HepG2 (cell line): ENCODE data around the gene COMMD1. TPM values are rescaled to one million over a fixed set of nuclear protein-coding genes. Genes with fewer than 3 reads are reported as not detected.
"Not testable (repeated sequence)": the region's sequence is repeated elsewhere in the genome, so short reads cannot be mapped to it uniquely, and the experiment has no call there.

Experiments
- ATAC-seq: fragments of 200-7000 bp; cut with Tn5 transposase; 3 replicates; pipeline ENCODE4 v1.9.1; 2020; ENCODE audit warnings: mild to moderate bottlenecking, moderate library complexity
- BruUV-seq: library from RNA; stranded (reverse); fragments of 400-500 nt; replicated peaks from 2 replicates; lab custom pipeline; 2021; lab: Mats Ljungman, UMichigan
- CTCF ChIA-PET: fragments of 300-600 bp; formaldehyde crosslinking; extraction: SDS; loops from one replicate; lab custom pipeline; 2021; ENCODE audit warnings: low total read pairs, inconsistent platforms, low intra/inter-chr PET ratio; lab: Yijun Ruan, JAX
- POLR2A ChIA-PET: fragments of 350-600 bp; sonication (Branson Sonifier 250); formaldehyde crosslinking; loops from one replicate; lab custom pipeline; 2020; ENCODE audit warnings: antibody characterized with exemption, inconsistent platforms; lab: Yijun Ruan, JAX
- DNase-seq: peaks from one replicate; pipeline ENCODE4 v3.0.0-alpha.2; 2015; ENCODE audit warnings: low spot score
- FAIRE-seq: peaks from 3 replicates; lab custom pipeline; 2011; peaks lifted over from hg19 to GRCh38; lab: Jason Lieb, UNC
- H2AFZ ChIP-seq: one replicate; pipeline ENCODE4 v1.6.1; 2011; ENCODE audit warnings: low read length, inconsistent platforms
- H3K27ac ChIP-seq: fragments of 300-600 bp; 3 replicates; pipeline ENCODE4 v1.8.0; 2011; ENCODE audit warnings: mixed run types, mild to moderate bottlenecking, mixed read lengths, low read length, inconsistent platforms; ENCODE audit not compliant: insufficient read depth; ENCODE audit errors: extremely low read length
- H3K27me3 ChIP-seq, 2 experiments: fragments of 200-600 bp in 1 of 2; 2 replicates in 1 of 2; 3 replicates in 1 of 2; pipeline versions ENCODE4 v1.6.0 to v1.8.0; 2011; ENCODE audit warnings: low read length in 2 of 2, mild to moderate bottlenecking in 2 of 2, moderate library complexity in 2 of 2, inconsistent platforms in 1 of 2; ENCODE audit not compliant: insufficient read depth in 2 of 2, control insufficient read depth in 1 of 2
- H3K36me3 ChIP-seq, 2 experiments: fragments of 200-600 bp in 1 of 2; replicated peaks in 1 of 2; 2 replicates in 1 of 2; 3 replicates in 1 of 2; pipeline versions ENCODE4 v1.5.1 to v1.8.0; 2011; ENCODE audit warnings: low read length in 2 of 2, inconsistent platforms in 1 of 2; ENCODE audit not compliant: insufficient read depth in 2 of 2, control insufficient read depth in 1 of 2
- H3K4me1 ChIP-seq: 2 replicates; pipeline ENCODE4 v1.5.1; 2012; ENCODE audit warnings: low read length, inconsistent platforms; ENCODE audit not compliant: insufficient read depth
- H3K4me2 ChIP-seq: 2 replicates; pipeline ENCODE4 v1.6.0; 2011; ENCODE audit warnings: low read depth, low read length, inconsistent platforms
- H3K4me3 ChIP-seq, 3 experiments: fragments of 200-600 bp in 1 of 3; sonication (generic), shearing (Covaris generic) in 1 of 3; replicated peaks in 1 of 3; 2 replicates each; pipeline ENCODE4 v1.5.1; 2011 to 2016; ENCODE audit warnings: low read length in 3 of 3, inconsistent platforms in 2 of 3, low read depth in 2 of 3, mild to moderate bottlenecking in 2 of 3, control low read depth in 1 of 3, mixed read lengths in 1 of 3; ENCODE audit not compliant: insufficient read depth in 1 of 3
- H3K79me2 ChIP-seq: one replicate; pipeline ENCODE4 v1.6.1; 2011; ENCODE audit warnings: low read length, inconsistent platforms; ENCODE audit not compliant: insufficient read depth
- H3K9ac ChIP-seq: 2 replicates; pipeline ENCODE4 v1.6.0; 2011; ENCODE audit warnings: mild to moderate bottlenecking, low read depth, low read length, inconsistent platforms; ENCODE audit not compliant: insufficient read depth
- H3K9me3 ChIP-seq: 2 replicates; pipeline ENCODE4 v1.5.1; 2012; ENCODE audit warnings: mild to moderate bottlenecking, low read length
- H4K20me1 ChIP-seq: 2 replicates; pipeline ENCODE4 v1.6.0; 2011; ENCODE audit warnings: inconsistent platforms, mild to moderate bottlenecking, low read length, moderate library complexity; ENCODE audit not compliant: insufficient read depth
- HOXA5 ChIP-seq: sonication (generic); formaldehyde crosslinking; IDR thresholded peaks from 2 replicates; pipeline ENCODE4 v1.4.0; 2020; ENCODE audit warnings: missing genetic modification reagents
- MAFF ChIP-seq: IDR thresholded peaks from 2 replicates; pipeline ENCODE4 v1.6.1; 2011; ENCODE audit warnings: low read depth, low read length, improper control_type of control experiment
- MAFK ChIP-seq, 2 experiments: IDR thresholded peaks in 1 of 2; conservative IDR thresholded peaks in 1 of 2; 2 replicates each; pipeline ENCODE4 v1.6.1; 2011; ENCODE audit warnings: improper control_type of control experiment in 2 of 2, low read length in 2 of 2
- RFXANK ChIP-seq: IDR thresholded peaks from 2 replicates; pipeline ENCODE4 v1.6.1; 2016
- SMYD3 ChIP-seq: sonication (generic); formaldehyde crosslinking; IDR thresholded peaks from 2 replicates; pipeline ENCODE4 v1.8.1; 2023; ENCODE audit warnings: mild to moderate bottlenecking, missing genetic modification reagents
- TSC22D2 ChIP-seq: sonication (generic); formaldehyde crosslinking; IDR thresholded peaks from 2 replicates; pipeline ENCODE4 v1.5.1; 2020; ENCODE audit warnings: missing genetic modification reagents, mild to moderate bottlenecking, borderline replicate concordance
- ZNF446 ChIP-seq: sonication (generic); formaldehyde crosslinking; IDR thresholded peaks from 2 replicates; pipeline ENCODE4 v1.5.0; 2020; ENCODE audit warnings: mild to moderate bottlenecking, missing genetic modification reagents
- ZNF652 ChIP-seq: IDR thresholded peaks from 2 replicates; pipeline ENCODE4 v1.6.1; 2016; ENCODE audit warnings: low read depth, borderline replicate concordance
- ZNF660 ChIP-seq: sonication (generic); formaldehyde crosslinking; IDR thresholded peaks from 2 replicates; pipeline ENCODE4 v1.5.1; 2020; ENCODE audit warnings: mild to moderate bottlenecking, low read depth, missing genetic modification reagents, borderline replicate concordance
- ZNF678 ChIP-seq: sonication (generic); formaldehyde crosslinking; IDR thresholded peaks from 2 replicates; pipeline ENCODE4 v1.4.0; 2020; ENCODE audit warnings: mild to moderate bottlenecking, missing genetic modification reagents
- WGBS: methylation state at CpG from one replicate; pipeline ENCODE4 v1.1.6; 2017; ENCODE audit warnings: low lambda C conversion rate; 5-methylcytosine and 5-hydroxymethylcytosine counted together
- in situ Hi-C: cut with HindIII; loops from 2 replicates; pipeline ENCODE4 v1.10.0; 2017; ENCODE audit warnings: low pct_unique_long_range_greater_than_20kb; ENCODE audit not compliant: extremely low pct_ligation_motif_present
- intact Hi-C: fragments of 100-400 bp; cut with micrococcal nuclease; formaldehyde crosslinking; loops from one replicate; pipeline ENCODE4 v1.10.0; 2022; ENCODE audit not compliant: unreplicated experiment
- polyA plus RNA-seq, 8 experiments: library from polyadenylated mRNA; depleted of rRNA in 3 of 8; stranded (reverse) in 7 of 8; unstranded in 1 of 8; fragments of >200 nt; fragmentation: Illumina TruSeq in 4 of 8; extraction: Trizol in 4 of 8; gene quantifications; 2 replicates each; pipeline versions ENCODE4 v1.2.1 to v1.2.3, GENCODE V29; 2011 to 2016; ENCODE audit warnings: low read depth in 4 of 8, missing spikeins in 1 of 8, mixed read lengths in 1 of 8; ENCODE audit not compliant: insufficient read depth in 1 of 8
- total RNA-seq, 5 experiments: library from RNA; depleted of rRNA; stranded (reverse); fragments of >200 nt; fragmentation: Illumina TruSeq; extraction: Trizol; gene quantifications; 2 replicates each; pipeline ENCODE4 v1.2.3, GENCODE V29; 2016; ENCODE audit warnings: low read depth in 1 of 5
- TF ChIP-seq, protein P1 (sequence below): sonication (generic); formaldehyde crosslinking; IDR thresholded peaks from 2 replicates; pipeline ENCODE4 v1.4.0; 2020; ENCODE audit warnings: mild to moderate bottlenecking, missing genetic modification reagents, borderline replicate concordance

COMMD1 gene
- total and polyA plus RNA-seq, 2 of the 13 experiments (the other 11 are each of a cell fraction or from before 2014, with no cell fraction given) = 25.7 to 105 TPM

DNA sequence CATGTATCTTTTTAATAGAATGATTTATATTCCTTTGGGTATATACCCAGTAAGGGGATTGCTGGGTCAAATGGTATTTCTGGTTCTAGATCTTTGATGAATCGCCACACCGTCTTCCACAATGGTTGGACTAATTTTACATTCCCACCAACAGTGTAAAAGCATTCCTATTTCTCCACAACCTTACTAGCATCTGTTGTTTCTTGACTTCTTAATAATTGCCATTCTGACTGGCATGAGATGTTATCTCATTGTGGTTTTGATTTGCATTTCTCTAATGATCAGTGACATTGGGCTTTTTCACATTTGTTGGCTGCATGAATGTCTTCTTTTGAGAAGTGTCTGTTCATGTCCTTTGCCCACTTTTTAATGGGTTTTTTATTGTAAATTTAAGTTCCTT, 220.8 kb downstream of the COMMD1 start:
- FAIRE-seq, H3K4me1 ChIP-seq, ATAC-seq, H3K27ac ChIP-seq, H3K27me3 ChIP-seq, DNase-seq, H3K36me3 ChIP-seq, H3K79me2 ChIP-seq, H3K4me3 ChIP-seq, intact Hi-C loops, H3K9me3 ChIP-seq, H3K9ac ChIP-seq, H4K20me1 ChIP-seq, in situ Hi-C loops, POLR2A ChIA-PET, H3K4me2 ChIP-seq, BruUV-seq, CTCF ChIA-PET, H2AFZ ChIP-seq: not testable (repeated sequence)
- 93% methylated on average over 2 of the region's 2 CpGs for WGBS

GRCh38 chr2:62133320-62133823, 227.9 kb downstream of the COMMD1 start:
- intact Hi-C loops = no loop called here
- ATAC-seq (no peak), DNase-seq (no peak), FAIRE-seq (no peak)
- Histone ChIP-seq H3K9me3 (no peaks in the 10 kb centered on the region), H3K4me3 (no peak overlapping the region), H4K20me1 (no peaks in the 10 kb centered on the region), H3K79me2 (no peaks in the 10 kb centered on the region), H3K36me3 (0 out of 5 replicates have a peak, but pooled peaks cover 0 to 3% of the 10 kb centered on the region in 2 experiments), H3K9ac (no peak overlapping the region), H3K4me1 (no peaks in the 10 kb centered on the region), H3K27me3 (no peaks in the 10 kb centered on the region), H3K4me2 (no peak overlapping the region), H2AFZ (no peak overlapping the region), H3K27ac (no peak overlapping the region)
- no TSS peak for BruUV-seq
- whole genome bisulfite sequencing = 96% methylated on average over 2 of the region's 2 CpGs
- POLR2A ChIA-PET = no interaction called here
- CTCF ChIA-PET = no interaction called here
- in situ Hi-C loops = no loop called here
- TF ChIP-seq TSC22D2 (CRISPR knock-in tag) = no peak
- TF ChIP-seq ZNF660 (CRISPR knock-in tag) = no peak
- no peak for TF ChIP-seq SMYD3 (CRISPR knock-in tag)
- no peak for TF ChIP-seq ZNF652 (CRISPR knock-in tag)
- peak in 1 of 2 experiments; percentile 50; a peak in 1 of 4 replicates for TF ChIP-seq MAFK (conservative IDR thresholded peaks at IDR 0.05 in 1 of 2, IDR thresholded peaks at IDR 0.05 in 1 of 2; ENCODE audit: low read length in 2 of 2)
- no peak for TF ChIP-seq ZNF446 (CRISPR knock-in tag)
- no peak for TF ChIP-seq ZNF678 (CRISPR knock-in tag)
- TF ChIP-seq MAFF = 0 out of 2 replicates have a peak, but pooled peaks have one; percentile 8
- TF ChIP-seq, protein P1, sequence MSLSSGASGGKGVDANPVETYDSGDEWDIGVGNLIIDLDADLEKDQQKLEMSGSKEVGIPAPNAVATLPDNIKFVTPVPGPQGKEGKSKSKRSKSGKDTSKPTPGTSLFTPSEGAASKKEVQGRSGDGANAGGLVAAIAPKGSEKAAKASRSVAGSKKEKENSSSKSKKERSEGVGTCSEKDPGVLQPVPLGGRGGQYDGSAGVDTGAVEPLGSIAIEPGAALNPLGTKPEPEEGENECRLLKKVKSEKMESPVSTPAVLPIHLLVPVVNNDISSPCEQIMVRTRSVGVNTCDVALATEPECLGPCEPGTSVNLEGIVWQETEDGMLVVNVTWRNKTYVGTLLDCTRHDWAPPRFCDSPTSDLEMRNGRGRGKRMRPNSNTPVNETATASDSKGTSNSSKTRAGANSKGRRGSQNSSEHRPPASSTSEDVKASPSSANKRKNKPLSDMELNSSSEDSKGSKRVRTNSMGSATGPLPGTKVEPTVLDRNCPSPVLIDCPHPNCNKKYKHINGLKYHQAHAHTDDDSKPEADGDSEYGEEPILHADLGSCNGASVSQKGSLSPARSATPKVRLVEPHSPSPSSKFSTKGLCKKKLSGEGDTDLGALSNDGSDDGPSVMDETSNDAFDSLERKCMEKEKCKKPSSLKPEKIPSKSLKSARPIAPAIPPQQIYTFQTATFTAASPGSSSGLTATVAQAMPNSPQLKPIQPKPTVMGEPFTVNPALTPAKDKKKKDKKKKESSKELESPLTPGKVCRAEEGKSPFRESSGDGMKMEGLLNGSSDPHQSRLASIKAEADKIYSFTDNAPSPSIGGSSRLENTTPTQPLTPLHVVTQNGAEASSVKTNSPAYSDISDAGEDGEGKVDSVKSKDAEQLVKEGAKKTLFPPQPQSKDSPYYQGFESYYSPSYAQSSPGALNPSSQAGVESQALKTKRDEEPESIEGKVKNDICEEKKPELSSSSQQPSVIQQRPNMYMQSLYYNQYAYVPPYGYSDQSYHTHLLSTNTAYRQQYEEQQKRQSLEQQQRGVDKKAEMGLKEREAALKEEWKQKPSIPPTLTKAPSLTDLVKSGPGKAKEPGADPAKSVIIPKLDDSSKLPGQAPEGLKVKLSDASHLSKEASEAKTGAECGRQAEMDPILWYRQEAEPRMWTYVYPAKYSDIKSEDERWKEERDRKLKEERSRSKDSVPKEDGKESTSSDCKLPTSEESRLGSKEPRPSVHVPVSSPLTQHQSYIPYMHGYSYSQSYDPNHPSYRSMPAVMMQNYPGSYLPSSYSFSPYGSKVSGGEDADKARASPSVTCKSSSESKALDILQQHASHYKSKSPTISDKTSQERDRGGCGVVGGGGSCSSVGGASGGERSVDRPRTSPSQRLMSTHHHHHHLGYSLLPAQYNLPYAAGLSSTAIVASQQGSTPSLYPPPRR (CRISPR knock-in tag) = no peak
- no peak for TF ChIP-seq HOXA5 (CRISPR knock-in tag)
- TF ChIP-seq RFXANK (CRISPR knock-in tag) = no peak
